Prostate gland (tissue), 2 donors: ENCODE measurements around the gene FSIP1.

Source experiments
- CTCF ChIP-seq, 4 experiments: fragments of 200-600 bp in 2 of 4; fragments of 450-650 bp in 2 of 4; sonication (generic) in 2 of 4; IDR thresholded peaks; 1 replicate in 3 of 4; 2 replicates in 1 of 4; pipeline ENCODE4 v1.5.1; 2016 to 2019; ENCODE audit warnings: antibody characterized with exemption in 4 of 4, mild to moderate bottlenecking in 2 of 4, moderate library complexity in 2 of 4
- POLR2A ChIP-seq: fragments of 450-650 bp; IDR thresholded peaks from one replicate; pipeline ENCODE4 v1.6.1; 2016; ENCODE audit warnings: antibody characterized with exemption, mild to moderate bottlenecking

GRCh38 chr15:39695793-39696192 is 86.8 kb downstream of the FSIP1 start:
- TF ChIP-seq POLR2A, result no peak
- no peak for TF ChIP-seq CTCF (IDR thresholded peaks at IDR 0.05)
